Activated naive CD8-positive, alpha-beta T cell treated with anti-CD3 and anti-CD28 coated beads, Interleukin-2, amount 50 U/mL, for 16 hours (primary cell): Measurements from ENCODE around the gene GRK4.
"Not testable (repeated sequence)": the region's sequence is repeated elsewhere in the genome, so short reads cannot be mapped to it uniquely, and the experiment has no call there.

Source experiments
- DNase-seq: peaks from one replicate; pipeline ENCODE4 v3.0.0-alpha.2; 2020; ENCODE audit warnings: low read depth, low spot score

The GRK4 gene

GRCh38 chr4:2941138-2942036 is 22.0 kb upstream of the GRK4 start:
- DNase-seq = no peak

GRCh38 chr4:2942037-2942531 is 21.3 kb upstream of the GRK4 start:
- DNase-seq = no peak

- DNase-seq = no peak
These were observed 20.6 kb upstream of the GRK4 start for GRCh38 chr4:2942532-2943363.

GRCh38 chr4:2943364-2944090 is 19.8 kb upstream of the GRK4 start:
- no peak for DNase-seq

- no peak for DNase-seq
These were observed 19.3 kb upstream of the GRK4 start for GRCh38 chr4:2944091-2944482.

- no peak for DNase-seq
These were observed 18.5 kb upstream of the GRK4 start for GRCh38 chr4:2944586-2945526.

- DNase-seq = not testable (repeated sequence)
These were observed 17.5 kb upstream of the GRK4 start for GRCh38 chr4:2945619-2946604.

GRCh38 chr4:2946812-2947600 is 16.4 kb upstream of the GRK4 start:
- DNase-seq = no peak

- no peak for DNase-seq
These were observed 15.4 kb upstream of the GRK4 start for GRCh38 chr4:2947926-2948325.

- DNase-seq = no peak
These were observed 14.2 kb upstream of the GRK4 start for GRCh38 chr4:2948895-2949781.

- no peak for DNase-seq
These were observed 13.6 kb upstream of the GRK4 start for GRCh38 chr4:2949782-2950125.

- no peak for DNase-seq
These were observed 13.0 kb upstream of the GRK4 start for GRCh38 chr4:2950221-2950989.

GRCh38 chr4:2953496-2953895 is 9.9 kb upstream of the GRK4 start:
- no peak for DNase-seq

- no peak for DNase-seq
These were observed 8.8 kb upstream of the GRK4 start for GRCh38 chr4:2954358-2955185.

GRCh38 chr4:2955186-2956044 is 8.0 kb upstream of the GRK4 start:
- DNase-seq = not testable (repeated sequence)
